A673 (cell line): ENCODE measurements around the gene TIMD4.

Experiments
- CTCF ChIP-seq: fragments of 300-800, 200-600 bp; sonication (generic); conservative IDR thresholded peaks from 2 replicates; pipeline ENCODE4 v1.5.1; 2017; ENCODE audit warnings: low read depth, mild to moderate bottlenecking, antibody characterized with exemption, low read length, moderate library complexity, mixed read lengths
- EZH2 ChIP-seq: fragments of 200-600 bp; sonication (generic); IDR thresholded peaks from 2 replicates; pipeline ENCODE4 v1.6.1; 2017; ENCODE audit warnings: borderline replicate concordance, low read depth, mild to moderate bottlenecking, mixed read lengths, antibody characterized with exemption, low read length; ENCODE audit not compliant: poor library complexity, severe bottlenecking

GRCh38 chr5:156907667-156908066 is 55.4 kb downstream of the TIMD4 start:
- TF ChIP-seq EZH2 (no peak), CTCF (no peak)
